GM19025 (cell line): ENCODE measurements around the gene STARD13.

Source experiments
- ATAC-seq: cut with Tn5 transposase; IDR thresholded peaks from one replicate; pipeline ENCODE4 v1.9.1; 2021; ENCODE audit warnings: mild to moderate bottlenecking, low read depth, moderate library complexity; ENCODE audit not compliant: unreplicated experiment

Gene STARD13

GRCh38 chr13:33308863-33309262, 23.3 kb upstream of the STARD13 start:
- ATAC-seq, result no peak

GRCh38 chr13:33307843-33308242, 22.3 kb upstream of the STARD13 start:
- no peak for ATAC-seq

- no peak for ATAC-seq
Observed at GRCh38 chr13:33303855-33304597, 18.5 kb upstream of the STARD13 start.

- ATAC-seq, result no peak
Observed at GRCh38 chr13:33299626-33300025, 14.1 kb upstream of the STARD13 start.

- ATAC-seq, result no peak
Observed at GRCh38 chr13:33296793-33297425, 11.4 kb upstream of the STARD13 start.

GRCh38 chr13:33292712-33293111, 7.2 kb upstream of the STARD13 start:
- ATAC-seq, result no peak

- no peak for ATAC-seq
Observed at GRCh38 chr13:33290421-33290965, 4.9 kb upstream of the STARD13 start.

- no peak for ATAC-seq
Observed at GRCh38 chr13:33289966-33290365, 4.4 kb upstream of the STARD13 start.

GRCh38 chr13:33287142-33287882, 1.8 kb upstream of the STARD13 start:
- ATAC-seq, result no peak

GRCh38 chr13:33286128-33286527, 573 bp upstream of the STARD13 start:
- ATAC-seq, result no peak

GRCh38 chr13:33284916-33285315, 639 bp downstream of the STARD13 start:
- ATAC-seq, result no peak

GRCh38 chr13:33284031-33284430, 1.5 kb downstream of the STARD13 start:
- ATAC-seq, result no peak

- no peak for ATAC-seq
Observed at GRCh38 chr13:33283195-33283911, 2.2 kb downstream of the STARD13 start.

- no peak for ATAC-seq
Observed at GRCh38 chr13:33281951-33282595, 3.5 kb downstream of the STARD13 start.

- ATAC-seq, result no peak
Observed at GRCh38 chr13:33280923-33281322, 4.6 kb downstream of the STARD13 start.

- ATAC-seq, result no peak
Observed at GRCh38 chr13:33280279-33280905, 5.2 kb downstream of the STARD13 start.

GRCh38 chr13:33279414-33280278, 5.9 kb downstream of the STARD13 start:
- ATAC-seq, result no peak

- ATAC-seq, result no peak
Observed at GRCh38 chr13:33278913-33279312, 6.6 kb downstream of the STARD13 start.

- ATAC-seq, result no peak
Observed at GRCh38 chr13:33277946-33278345, 7.6 kb downstream of the STARD13 start.
